ENCODE results near the gene GKN1. TPM values are rescaled to one million over a fixed set of nuclear protein-coding genes. Genes with fewer than 3 reads are reported as not detected.

Gene GKN1
- total RNA-seq, 1 donor from 2014 or later, result not detected

DNA sequence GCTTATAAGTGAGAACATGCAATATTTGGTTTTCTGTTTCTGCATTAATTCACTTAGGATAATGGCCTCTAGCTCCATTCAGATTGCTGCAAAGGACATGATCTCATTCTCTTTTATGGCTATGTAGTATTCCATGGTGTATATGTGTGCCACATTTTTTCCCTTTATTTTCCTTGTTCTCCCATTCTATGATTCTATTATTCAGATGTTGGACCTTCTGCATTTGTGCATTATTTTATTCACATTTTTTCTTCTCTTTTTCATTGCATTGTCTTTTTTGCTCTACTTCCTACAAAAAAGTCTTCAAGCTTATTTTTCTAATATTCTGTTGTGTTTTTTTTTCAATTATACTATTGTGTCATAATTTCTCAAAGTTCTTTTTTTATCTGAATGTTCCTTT, 27.4 kb downstream of the GKN1 start:
- H3K27me3 Mint-ChIP-seq, result no peaks in the 10 kb centered on the region
- DNase-seq (ENCODE audit: low spot score, unreplicated experiment), result no peak
- H3K4me3 Mint-ChIP-seq (ENCODE audit: low read depth), result no peak overlapping the region
- no peak overlapping the region for H3K27ac Mint-ChIP-seq
- H3K4me1 Mint-ChIP-seq (ENCODE audit: low read depth), result no peaks in the 10 kb centered on the region
- H3K9me3 Mint-ChIP-seq (ENCODE audit: low read depth), result peaks cover 20% of the 10 kb centered on the region
- no peaks in the 10 kb centered on the region for H3K36me3 Mint-ChIP-seq (ENCODE audit: insufficient read depth)
- TF ChIP-seq, protein P1, sequence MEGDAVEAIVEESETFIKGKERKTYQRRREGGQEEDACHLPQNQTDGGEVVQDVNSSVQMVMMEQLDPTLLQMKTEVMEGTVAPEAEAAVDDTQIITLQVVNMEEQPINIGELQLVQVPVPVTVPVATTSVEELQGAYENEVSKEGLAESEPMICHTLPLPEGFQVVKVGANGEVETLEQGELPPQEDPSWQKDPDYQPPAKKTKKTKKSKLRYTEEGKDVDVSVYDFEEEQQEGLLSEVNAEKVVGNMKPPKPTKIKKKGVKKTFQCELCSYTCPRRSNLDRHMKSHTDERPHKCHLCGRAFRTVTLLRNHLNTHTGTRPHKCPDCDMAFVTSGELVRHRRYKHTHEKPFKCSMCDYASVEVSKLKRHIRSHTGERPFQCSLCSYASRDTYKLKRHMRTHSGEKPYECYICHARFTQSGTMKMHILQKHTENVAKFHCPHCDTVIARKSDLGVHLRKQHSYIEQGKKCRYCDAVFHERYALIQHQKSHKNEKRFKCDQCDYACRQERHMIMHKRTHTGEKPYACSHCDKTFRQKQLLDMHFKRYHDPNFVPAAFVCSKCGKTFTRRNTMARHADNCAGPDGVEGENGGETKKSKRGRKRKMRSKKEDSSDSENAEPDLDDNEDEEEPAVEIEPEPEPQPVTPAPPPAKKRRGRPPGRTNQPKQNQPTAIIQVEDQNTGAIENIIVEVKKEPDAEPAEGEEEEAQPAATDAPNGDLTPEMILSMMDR (IDR thresholded peaks at IDR 0.05; ENCODE audit: unreplicated experiment), result no peak

DNA sequence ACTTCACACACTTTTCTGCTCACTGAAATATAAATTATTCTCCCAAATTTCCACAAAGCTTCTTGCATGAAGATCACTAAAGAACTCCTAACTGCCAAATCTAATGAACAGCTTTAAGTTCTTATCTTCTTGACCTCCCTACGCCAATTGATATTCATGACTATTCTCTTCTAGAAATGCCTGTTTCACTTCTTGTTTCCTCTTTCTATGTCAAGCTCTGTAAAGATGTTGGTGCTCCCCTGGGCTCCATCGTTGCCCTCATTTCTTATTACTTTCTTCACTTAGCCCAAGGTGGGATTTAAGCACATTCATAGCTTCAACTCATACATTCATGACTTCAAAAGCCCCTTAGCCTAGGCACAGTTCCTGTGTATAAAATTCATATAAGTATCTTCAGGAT, 29.3 kb downstream of the GKN1 start:
- no peak for DNase-seq (ENCODE audit: low spot score, unreplicated experiment)
- H3K27me3 Mint-ChIP-seq, result no peaks in the 10 kb centered on the region
- H3K36me3 Mint-ChIP-seq (ENCODE audit: insufficient read depth), result no peaks in the 10 kb centered on the region
- peaks cover 20% of the 10 kb centered on the region for H3K9me3 Mint-ChIP-seq (ENCODE audit: low read depth)
- TF ChIP-seq, protein P1 (IDR thresholded peaks at IDR 0.05; ENCODE audit: unreplicated experiment), result no peak
- no peaks in the 10 kb centered on the region for H3K4me1 Mint-ChIP-seq (ENCODE audit: low read depth)
- H3K27ac Mint-ChIP-seq, result no peak overlapping the region
- H3K4me3 Mint-ChIP-seq (ENCODE audit: low read depth), result no peak overlapping the region

GRCh38 chr2:69007169-69007568, 32.7 kb downstream of the GKN1 start:
- TF ChIP-seq, protein P1 (IDR thresholded peaks at IDR 0.05; ENCODE audit: unreplicated experiment), result no peak
- Mint-ChIP-seq H3K9me3 (ENCODE audit: low read depth) (peaks cover 11% of the 10 kb centered on the region), H3K27me3 (peaks cover 24% of the 10 kb centered on the region)

GRCh38 chr2:69007603-69008002, 33.2 kb downstream of the GKN1 start:
- Mint-ChIP-seq H3K9me3 (ENCODE audit: low read depth) (peaks cover 8% of the 10 kb centered on the region), H3K27me3 (peaks cover 28% of the 10 kb centered on the region), H3K36me3 (ENCODE audit: insufficient read depth) (no peaks in the 10 kb centered on the region), H3K27ac (no peak overlapping the region), H3K4me3 (ENCODE audit: low read depth) (no peak overlapping the region), H3K4me1 (ENCODE audit: low read depth) (peaks cover under 1% of the 10 kb centered on the region)
- no peak for DNase-seq (ENCODE audit: low spot score, unreplicated experiment)
- TF ChIP-seq, protein P1 (IDR thresholded peaks at IDR 0.05; ENCODE audit: unreplicated experiment), result no peak

More at GRCh38 chr2:69007169-69007568, 32.7 kb downstream of the GKN1 start:
- H3K4me3 Mint-ChIP-seq (ENCODE audit: low read depth), result no peak overlapping the region
- DNase-seq (ENCODE audit: low spot score, unreplicated experiment), result no peak
- H3K36me3 Mint-ChIP-seq (ENCODE audit: insufficient read depth), result no peaks in the 10 kb centered on the region
- no peaks in the 10 kb centered on the region for H3K4me1 Mint-ChIP-seq (ENCODE audit: low read depth)
- H3K27ac Mint-ChIP-seq, result no peak overlapping the region

- H3K4me3 Mint-ChIP-seq (ENCODE audit: low read depth), result no peak overlapping the region
- TF ChIP-seq, protein P1 (IDR thresholded peaks at IDR 0.05; ENCODE audit: unreplicated experiment), result no peak
- H3K9me3 Mint-ChIP-seq (ENCODE audit: low read depth), result no peaks in the 10 kb centered on the region
- no peak for DNase-seq (ENCODE audit: low spot score, unreplicated experiment)
- H3K36me3 Mint-ChIP-seq (ENCODE audit: insufficient read depth), result no peaks in the 10 kb centered on the region
- H3K27me3 Mint-ChIP-seq, result peaks cover 30% of the 10 kb centered on the region
- H3K4me1 Mint-ChIP-seq (ENCODE audit: low read depth), result peaks cover 13% of the 10 kb centered on the region
- no peak overlapping the region for H3K27ac Mint-ChIP-seq
Observed at GRCh38 chr2:69010437-69011194, 36.2 kb downstream of the GKN1 start.

Measured in progenitor cell of endocrine pancreas (in vitro differentiated cells).